RWPE1 (cell line): ENCODE results near the gene MRPL43.
"Not testable (repeated sequence)": the region's sequence is repeated elsewhere in the genome, so short reads cannot be mapped to it uniquely, and the experiment has no call there.

Experiments used
- CTCF ChIA-PET: fragments of 350-600 bp; sonication (Branson Sonifier 250); formaldehyde crosslinking; extraction: SDS; loops from one replicate; lab custom pipeline; 2021; lab: Yijun Ruan, JAX
- POLR2A ChIA-PET: fragments of 400-600 bp; formaldehyde crosslinking; extraction: SDS; loops from one replicate; lab custom pipeline; 2020; ENCODE audit warnings: antibody characterized with exemption; ENCODE audit not compliant: low non-redundant PET; lab: Yijun Ruan, JAX
- DNase-seq: peaks from one replicate; pipeline ENCODE4 v3.0.0; 2012; ENCODE audit warnings: low spot score
- H3K27ac ChIP-seq: fragments of 450-650 bp; 2 replicates; pipeline ENCODE4 v1.5.1; 2017
- CTCF ChIP-seq: fragments of 450-650 bp; conservative IDR thresholded peaks from 2 replicates; pipeline ENCODE4 v1.5.1; 2017; ENCODE audit warnings: low read depth, mild to moderate bottlenecking

Gene MRPL43

DNA sequence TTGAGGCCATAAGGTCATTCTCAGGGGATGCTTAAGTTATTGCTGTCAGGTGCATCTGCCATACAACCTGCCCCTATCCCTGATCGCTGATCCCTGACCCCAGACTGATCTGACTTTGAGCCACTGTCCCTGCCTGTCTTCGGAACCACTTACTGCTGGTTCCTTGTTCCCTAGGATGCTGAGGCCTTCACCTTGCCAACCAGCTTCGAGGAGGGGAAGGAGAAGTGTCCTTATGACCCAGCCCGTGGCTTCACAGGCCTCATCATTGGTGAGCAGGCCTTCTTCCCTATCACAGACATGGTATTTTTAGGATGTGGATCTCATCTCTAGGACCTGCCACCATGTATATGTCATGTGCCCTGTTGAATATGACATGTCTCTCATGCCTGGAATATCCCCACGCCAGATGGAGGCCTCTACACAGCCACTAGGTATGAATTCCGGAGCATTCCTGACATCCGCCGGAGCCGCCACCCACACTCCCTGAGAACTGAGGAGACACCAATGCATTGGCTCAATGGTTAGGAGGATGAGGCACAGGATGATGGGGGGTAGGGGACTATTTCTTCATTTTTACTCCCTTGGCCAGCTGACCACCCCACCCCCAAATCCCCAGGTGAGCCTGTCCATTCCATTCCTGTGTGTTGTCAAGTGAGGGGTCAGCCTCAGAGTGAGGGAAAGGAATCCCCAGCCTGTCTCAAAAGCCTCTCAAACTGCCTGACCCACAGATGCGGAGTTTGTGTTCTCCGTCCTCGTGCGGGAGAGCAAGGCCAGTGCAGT is 9.0 kb downstream of the MRPL43 start:
- POLR2A ChIA-PET = no interaction called here
- no peak for TF ChIP-seq CTCF
- DNase-seq = no peak
- H3K27ac ChIP-seq = no peak overlapping the region
- CTCF ChIA-PET = no interaction called here

DNA sequence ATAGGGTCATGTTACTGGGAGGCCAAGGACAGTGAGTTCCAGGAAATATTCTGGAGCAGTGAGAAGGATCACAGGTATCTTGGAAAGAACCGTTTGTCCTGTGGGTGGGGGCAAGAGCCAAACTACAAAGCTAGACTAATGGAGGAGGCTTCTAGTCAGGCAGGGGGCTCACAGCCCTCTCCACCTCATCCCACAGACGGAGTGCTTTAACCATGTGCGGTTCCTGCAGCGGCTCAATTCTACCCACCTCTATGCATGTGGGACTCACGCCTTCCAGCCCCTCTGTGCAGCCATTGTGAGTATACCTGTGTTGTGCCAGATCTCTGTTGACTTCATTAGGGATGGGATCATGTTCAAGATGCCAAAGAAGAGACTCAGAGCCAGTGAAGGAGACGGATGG is 9.9 kb downstream of the MRPL43 start:
- DNase-seq = no peak
- ChIA-PET CTCF (no interaction called here), POLR2A (no interaction called here)
- no peak for TF ChIP-seq CTCF
- no peak overlapping the region for H3K27ac ChIP-seq

GRCh38 chr10:100976906-100977305 is 10.4 kb downstream of the MRPL43 start:
- no peak for TF ChIP-seq CTCF
- DNase-seq = no peak
- ChIA-PET CTCF (interaction anchor here (1.0 kb wide), 1 partner anchor 37 kb away, joined by 4 read pairs; no protein-coding TSS in a partner anchor), POLR2A (interaction anchor here (0.5 kb wide), 1 partner anchor 22 kb away, joined by 3 read pairs; the partner anchor contains the start of gene LZTS2)
- no peak overlapping the region for H3K27ac ChIP-seq

GRCh38 chr10:100975397-100975796 is 11.9 kb downstream of the MRPL43 start:
- POLR2A ChIA-PET, CTCF ChIA-PET, H3K27ac ChIP-seq, DNase-seq: not testable (repeated sequence)

DNA sequence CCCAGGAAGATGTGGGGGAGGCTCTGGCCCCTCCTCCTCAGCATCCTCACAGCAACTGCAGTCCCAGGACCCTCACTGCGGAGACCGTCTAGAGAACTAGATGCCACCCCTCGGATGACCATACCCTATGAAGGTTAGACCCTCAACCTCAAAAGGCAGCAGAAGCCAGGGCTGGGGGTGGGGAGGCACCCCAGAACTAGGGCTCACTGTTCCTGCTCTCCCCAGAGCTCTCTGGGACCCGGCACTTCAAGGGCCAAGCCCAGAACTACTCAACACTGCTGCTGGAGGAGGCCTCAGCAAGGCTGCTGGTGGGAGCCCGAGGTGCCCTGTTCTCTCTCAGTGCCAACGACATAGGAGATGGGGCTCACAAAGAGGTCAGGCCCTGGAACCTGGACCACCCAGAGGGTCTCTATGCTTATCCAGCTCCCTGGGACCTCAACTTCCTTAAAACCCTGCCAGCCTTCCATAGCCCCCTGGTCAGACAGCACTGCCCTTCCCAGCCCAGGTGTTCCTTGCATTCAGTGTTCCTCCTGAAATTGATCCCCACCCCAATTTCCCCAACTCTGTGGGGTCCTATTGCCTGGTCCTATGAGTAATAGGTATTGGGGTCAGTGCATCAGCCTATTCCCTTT is 14.3 kb downstream of the MRPL43 start:
- H3K27ac ChIP-seq = no peak overlapping the region
- no peak for TF ChIP-seq CTCF
- no peak for DNase-seq
- ChIA-PET CTCF (interaction anchor here (0.5 to 1.2 kb wide), 2 partner anchors 9 to 1563 kb away, joined by 4 read pairs; no protein-coding TSS in a partner anchor), POLR2A (interaction anchor here (0.7 kb wide), 1 partner anchor 693 kb away, joined by 3 read pairs; no protein-coding TSS in a partner anchor)

DNA sequence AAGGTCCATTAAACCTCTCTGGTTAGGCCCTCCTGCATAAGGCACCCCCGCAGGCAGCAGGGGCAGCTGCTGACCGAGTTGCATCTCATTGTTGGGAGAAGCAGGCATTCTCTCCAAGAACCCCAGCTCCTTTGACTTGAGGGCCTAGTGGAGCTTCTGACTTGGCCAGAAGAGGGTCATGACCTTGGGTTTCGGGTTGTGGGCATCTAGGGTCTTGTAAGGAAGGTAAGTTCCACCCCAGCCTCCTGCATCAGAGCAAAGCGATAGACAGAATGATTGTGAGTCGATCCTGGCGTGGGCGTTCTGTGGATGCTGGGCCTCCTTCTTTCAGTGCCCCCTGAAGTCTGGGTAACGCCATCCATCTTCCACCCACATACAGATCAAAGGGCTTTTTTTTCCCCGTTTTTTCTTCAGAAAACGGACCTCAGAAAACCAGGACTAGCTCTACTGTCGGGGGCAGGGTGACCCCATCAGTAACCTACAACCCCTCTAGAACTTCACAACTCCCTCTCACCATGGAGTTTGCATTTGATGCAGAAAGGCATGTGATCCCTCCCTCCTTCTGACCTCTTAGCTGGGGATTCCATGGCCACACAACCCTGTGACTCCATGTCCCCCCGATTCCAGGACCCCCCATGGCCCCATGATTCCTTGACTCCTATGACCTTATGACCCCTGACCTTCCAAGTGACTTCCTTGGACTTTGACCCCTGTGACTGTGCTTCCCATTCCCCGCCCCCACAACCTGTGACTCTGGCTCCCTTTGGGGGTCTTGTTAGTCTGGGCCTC is 15.0 kb downstream of the MRPL43 start:
- DNase-seq = no peak
- no peak overlapping the region; the same call in 1 of the 2 replicates for H3K27ac ChIP-seq
- no peak for TF ChIP-seq CTCF
- CTCF ChIA-PET = interaction anchor here (0.6 to 1.4 kb wide), 2 partner anchors 26 to 46 kb away, joined by 3 to 5 read pairs; no protein-coding TSS in a partner anchor
- POLR2A ChIA-PET = no interaction called here
